Raji (cell line): Measurements from ENCODE around the gene OR1M1.

Experiments
- POLR2A ChIP-seq: IDR thresholded peaks from 2 replicates; pipeline ENCODE4 v1.6.1; 2011; ENCODE audit warnings: low read depth, low read length, control low read depth; ENCODE audit not compliant: insufficient read depth

OR1M1 gene

GRCh38 chr19:9139609-9140158 lies 52.8 kb downstream of the OR1M1 start:
- TF ChIP-seq POLR2A, result no peak

- peak; percentile 84 for TF ChIP-seq POLR2A
Observed at GRCh38 chr19:9140159-9140874, 53.5 kb downstream of the OR1M1 start, which contains the start of gene ZNF317. ZNF317 (plus strand) TSS chr19:9140397; CDS start chr19:9156017, 15,620 bp downstream.

GRCh38 chr19:9144920-9145319 lies 58.1 kb downstream of the OR1M1 start:
- TF ChIP-seq POLR2A, result no peak
